Adrenal gland (tissue), 5 donors: ENCODE results near the gene ERC2.

Source experiments
- CTCF ChIP-seq, 6 experiments: fragments of 450-650 bp in 4 of 6; fragments of 200-600 bp in 2 of 6; sonication (generic) in 1 of 6; IDR thresholded peaks; 1 replicate in 5 of 6; 2 replicates in 1 of 6; pipeline versions ENCODE4 v1.5.1 to v1.8.0; 2016 to 2021; ENCODE audit warnings: antibody characterized with exemption in 6 of 6, mild to moderate bottlenecking in 2 of 6, moderate library complexity in 1 of 6
- POLR2A ChIP-seq, 2 donors: fragments of 450-650 bp; IDR thresholded peaks; one replicate each; pipeline ENCODE4 v1.6.1; 2017; ENCODE audit warnings: antibody characterized with exemption in 2 of 2, mild to moderate bottlenecking in 2 of 2, moderate library complexity in 1 of 2
- donor health status: DM: no; HTN: no; CAD: no.

- TF ChIP-seq CTCF (IDR thresholded peaks at IDR 0.05) (no peak), POLR2A (IDR thresholded peaks at IDR 0.05) (no peak)
Measured at GRCh38 chr3:56022619-56023018, 445.6 kb downstream of the ERC2 start.
